Lower leg skin (tissue), 3 donors: Measurements from ENCODE around the gene FSTL1.

Experiments
- CTCF ChIP-seq, 3 donors: fragments of 450-650 bp; IDR thresholded peaks; one replicate each; pipeline ENCODE4 v1.5.1; 2016; ENCODE audit warnings: antibody characterized with exemption in 3 of 3, mild to moderate bottlenecking in 3 of 3, moderate library complexity in 2 of 3
- POLR2A ChIP-seq, 2 donors: fragments of 450-650 bp; IDR thresholded peaks; one replicate each; pipeline ENCODE4 v1.6.1; 2016 to 2017; ENCODE audit warnings: antibody characterized with exemption in 2 of 2, mild to moderate bottlenecking in 1 of 2, moderate library complexity in 1 of 2

DNA sequence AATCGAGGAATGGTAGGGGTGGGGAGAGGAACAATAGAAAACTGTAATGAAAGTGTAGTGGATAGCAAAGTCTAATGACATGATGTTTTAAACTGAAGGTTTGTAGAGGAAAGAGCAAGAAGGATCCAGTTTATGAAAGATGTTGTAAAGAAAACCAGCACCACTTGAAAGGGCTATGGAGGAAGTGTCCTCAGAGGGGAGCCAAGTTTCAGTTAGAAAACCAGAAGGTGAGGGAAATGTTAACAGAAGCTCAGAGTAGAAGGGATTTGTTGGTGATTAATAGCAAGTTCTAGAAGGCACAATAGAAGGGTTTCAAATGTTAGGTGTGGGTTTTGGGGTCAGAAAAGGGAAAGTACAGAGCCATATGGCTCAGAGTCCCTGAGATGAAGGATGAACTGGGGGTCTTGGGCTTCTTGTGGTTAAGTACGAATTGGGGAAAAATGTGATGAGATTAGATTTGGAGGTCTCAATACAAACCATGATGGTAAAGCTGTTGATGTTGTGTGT, 67.8 kb downstream of the FSTL1 start:
- TF ChIP-seq CTCF (IDR thresholded peaks at IDR 0.05) (no peak), POLR2A (IDR thresholded peaks at IDR 0.05) (no peak)
